ENCODE results near the gene AJM1. TPM values are rescaled to one million over a fixed set of nuclear protein-coding genes. Genes with fewer than 3 reads are reported as not detected.

Gene AJM1
- polyA plus RNA-seq, 1 donor from 2014 or later, result 1.5 TPM

GRCh38 chr9:136831002-136831719, 11.1 kb upstream of the AJM1 start:
- TF ChIP-seq, protein P1, sequence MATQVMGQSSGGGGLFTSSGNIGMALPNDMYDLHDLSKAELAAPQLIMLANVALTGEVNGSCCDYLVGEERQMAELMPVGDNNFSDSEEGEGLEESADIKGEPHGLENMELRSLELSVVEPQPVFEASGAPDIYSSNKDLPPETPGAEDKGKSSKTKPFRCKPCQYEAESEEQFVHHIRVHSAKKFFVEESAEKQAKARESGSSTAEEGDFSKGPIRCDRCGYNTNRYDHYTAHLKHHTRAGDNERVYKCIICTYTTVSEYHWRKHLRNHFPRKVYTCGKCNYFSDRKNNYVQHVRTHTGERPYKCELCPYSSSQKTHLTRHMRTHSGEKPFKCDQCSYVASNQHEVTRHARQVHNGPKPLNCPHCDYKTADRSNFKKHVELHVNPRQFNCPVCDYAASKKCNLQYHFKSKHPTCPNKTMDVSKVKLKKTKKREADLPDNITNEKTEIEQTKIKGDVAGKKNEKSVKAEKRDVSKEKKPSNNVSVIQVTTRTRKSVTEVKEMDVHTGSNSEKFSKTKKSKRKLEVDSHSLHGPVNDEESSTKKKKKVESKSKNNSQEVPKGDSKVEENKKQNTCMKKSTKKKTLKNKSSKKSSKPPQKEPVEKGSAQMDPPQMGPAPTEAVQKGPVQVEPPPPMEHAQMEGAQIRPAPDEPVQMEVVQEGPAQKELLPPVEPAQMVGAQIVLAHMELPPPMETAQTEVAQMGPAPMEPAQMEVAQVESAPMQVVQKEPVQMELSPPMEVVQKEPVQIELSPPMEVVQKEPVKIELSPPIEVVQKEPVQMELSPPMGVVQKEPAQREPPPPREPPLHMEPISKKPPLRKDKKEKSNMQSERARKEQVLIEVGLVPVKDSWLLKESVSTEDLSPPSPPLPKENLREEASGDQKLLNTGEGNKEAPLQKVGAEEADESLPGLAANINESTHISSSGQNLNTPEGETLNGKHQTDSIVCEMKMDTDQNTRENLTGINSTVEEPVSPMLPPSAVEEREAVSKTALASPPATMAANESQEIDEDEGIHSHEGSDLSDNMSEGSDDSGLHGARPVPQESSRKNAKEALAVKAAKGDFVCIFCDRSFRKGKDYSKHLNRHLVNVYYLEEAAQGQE (IDR thresholded peaks at IDR 0.05; ENCODE audit: borderline replicate concordance), result no peak
- TF ChIP-seq TAF1 (IDR thresholded peaks at IDR 0.05; ENCODE audit: low read depth) (no peak), SMC3 (conservative IDR thresholded peaks at IDR 0.05; ENCODE audit: poor library complexity) (no peak), RAD21 (conservative IDR thresholded peaks at IDR 0.05) (no peak), EP300 (conservative IDR thresholded peaks at IDR 0.05; ENCODE audit: poor library complexity, severe bottlenecking) (no peak), EZH2 (IDR thresholded peaks at IDR 0.05; ENCODE audit: borderline replicate concordance, insufficient read depth, low read length, poor library complexity, severe bottlenecking) (no peak), MXI1 (conservative IDR thresholded peaks at IDR 0.05; ENCODE audit: poor library complexity, severe bottlenecking) (no peak), POLR2AphosphoS5 (IDR thresholded peaks at IDR 0.05) (no peak)
- TF ChIP-seq, protein P2, sequence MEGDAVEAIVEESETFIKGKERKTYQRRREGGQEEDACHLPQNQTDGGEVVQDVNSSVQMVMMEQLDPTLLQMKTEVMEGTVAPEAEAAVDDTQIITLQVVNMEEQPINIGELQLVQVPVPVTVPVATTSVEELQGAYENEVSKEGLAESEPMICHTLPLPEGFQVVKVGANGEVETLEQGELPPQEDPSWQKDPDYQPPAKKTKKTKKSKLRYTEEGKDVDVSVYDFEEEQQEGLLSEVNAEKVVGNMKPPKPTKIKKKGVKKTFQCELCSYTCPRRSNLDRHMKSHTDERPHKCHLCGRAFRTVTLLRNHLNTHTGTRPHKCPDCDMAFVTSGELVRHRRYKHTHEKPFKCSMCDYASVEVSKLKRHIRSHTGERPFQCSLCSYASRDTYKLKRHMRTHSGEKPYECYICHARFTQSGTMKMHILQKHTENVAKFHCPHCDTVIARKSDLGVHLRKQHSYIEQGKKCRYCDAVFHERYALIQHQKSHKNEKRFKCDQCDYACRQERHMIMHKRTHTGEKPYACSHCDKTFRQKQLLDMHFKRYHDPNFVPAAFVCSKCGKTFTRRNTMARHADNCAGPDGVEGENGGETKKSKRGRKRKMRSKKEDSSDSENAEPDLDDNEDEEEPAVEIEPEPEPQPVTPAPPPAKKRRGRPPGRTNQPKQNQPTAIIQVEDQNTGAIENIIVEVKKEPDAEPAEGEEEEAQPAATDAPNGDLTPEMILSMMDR (IDR thresholded peaks at IDR 0.05; ENCODE audit: poor library complexity, severe bottlenecking), result no peak
- H3K36me3 ChIP-seq (ENCODE audit: insufficient read depth, low read length), result peaks cover 7% of the 10 kb centered on the region
- H3K27ac ChIP-seq (ENCODE audit: low read length), result no peak overlapping the region
- no peaks in the 10 kb centered on the region for H3K79me2 ChIP-seq (replicated peaks; ENCODE audit: insufficient read depth, low read length)
- H3K4me3 ChIP-seq (ENCODE audit: low read length), result no peak overlapping the region
- no peak overlapping the region for H3K9ac ChIP-seq (ENCODE audit: low read length)
- H2AFZ ChIP-seq (ENCODE audit: low read depth, low read length), result no peak overlapping the region
- no peaks in the 10 kb centered on the region for H4K20me1 ChIP-seq (ENCODE audit: insufficient read depth)
- no peaks in the 10 kb centered on the region for H3K27me3 ChIP-seq (ENCODE audit: insufficient read depth, low read depth, low read length)
- H3K9me2 ChIP-seq (ENCODE audit: insufficient read depth, low read length), result no peaks in the 10 kb centered on the region
- no peaks in the 10 kb centered on the region for H3K9me3 ChIP-seq (ENCODE audit: low read length)
- no peak overlapping the region for H3K4me2 ChIP-seq (ENCODE audit: low read length)
- no peaks in the 10 kb centered on the region for H3F3A ChIP-seq (ENCODE audit: insufficient read depth, low read length, poor library complexity, severe bottlenecking)

- Histone ChIP-seq H3K36me3 (ENCODE audit: insufficient read depth, low read length) (peaks cover 7% of the 10 kb centered on the region), H2AFZ (ENCODE audit: low read depth, low read length) (no peak overlapping the region), H3K9ac (ENCODE audit: low read length) (no peak overlapping the region), H3K9me3 (ENCODE audit: low read length) (no peaks in the 10 kb centered on the region), H3K27me3 (ENCODE audit: insufficient read depth, low read depth, low read length) (no peaks in the 10 kb centered on the region), H4K20me1 (ENCODE audit: insufficient read depth) (no peaks in the 10 kb centered on the region), H3F3A (ENCODE audit: insufficient read depth, low read length, poor library complexity, severe bottlenecking) (no peaks in the 10 kb centered on the region), H3K4me3 (ENCODE audit: low read length) (no peak overlapping the region), H3K9me2 (ENCODE audit: insufficient read depth, low read length) (no peaks in the 10 kb centered on the region), H3K4me2 (ENCODE audit: low read length) (no peak overlapping the region), H3K79me2 (replicated peaks; ENCODE audit: insufficient read depth, low read length) (no peaks in the 10 kb centered on the region), H3K27ac (ENCODE audit: low read length) (no peak overlapping the region)
- TF ChIP-seq, protein P2 (IDR thresholded peaks at IDR 0.05; ENCODE audit: poor library complexity, severe bottlenecking), result no peak
- TF ChIP-seq RAD21 (conservative IDR thresholded peaks at IDR 0.05), result no peak
These were observed 10.6 kb upstream of the AJM1 start for GRCh38 chr9:136831720-136832104.
